DMS79 (cell line): ENCODE results near the gene ROBO4.

Source experiments
- DNase-seq: peaks from one replicate; lab custom pipeline; 2025; lab: John Stamatoyannopoulos, UW

ROBO4 gene

DNA sequence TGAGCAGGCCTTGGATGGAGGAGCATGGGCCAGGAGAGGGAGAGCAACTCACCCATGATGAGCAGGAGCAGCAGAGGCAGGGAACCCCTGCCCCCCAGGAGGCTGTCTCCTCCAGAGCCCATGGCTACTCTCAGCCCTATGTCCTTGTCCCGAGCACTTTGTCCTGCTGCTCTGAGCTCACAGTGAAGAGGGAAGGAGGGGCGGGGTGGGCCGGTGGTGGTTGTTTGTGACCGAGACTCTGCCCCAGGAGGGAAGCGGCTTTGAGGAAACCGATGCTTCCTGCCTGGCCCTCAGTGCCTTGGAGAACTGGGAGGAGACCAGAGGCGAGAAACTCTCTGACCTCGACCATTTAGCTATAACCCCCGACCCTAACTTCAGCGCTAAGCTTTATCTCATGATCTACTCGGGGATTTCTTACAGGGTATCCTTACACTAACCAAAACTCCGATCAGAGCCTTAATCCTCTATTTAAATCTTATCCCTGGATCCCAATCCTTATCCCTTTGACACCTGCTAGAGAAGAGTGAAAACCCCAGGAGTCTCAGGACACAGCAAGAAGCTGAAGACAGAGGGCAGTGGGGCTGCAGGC is at the start of gene ROBO4:
Gene ROBO4, minus strand, starts transcription at position 192 of the 589 bp plus-strand sequence. Its CDS starts 70 bp downstream, at position 122.
- no peak for DNase-seq

GRCh38 chr11:124946735-124947141 is 49.1 kb upstream of the ROBO4 start:
- DNase-seq, result no peak

- no peak for DNase-seq
These were observed 48.2 kb upstream of the ROBO4 start for GRCh38 chr11:124945826-124946225.

GRCh38 chr11:124944565-124944964 is 46.9 kb upstream of the ROBO4 start:
- DNase-seq, result no peak

DNA sequence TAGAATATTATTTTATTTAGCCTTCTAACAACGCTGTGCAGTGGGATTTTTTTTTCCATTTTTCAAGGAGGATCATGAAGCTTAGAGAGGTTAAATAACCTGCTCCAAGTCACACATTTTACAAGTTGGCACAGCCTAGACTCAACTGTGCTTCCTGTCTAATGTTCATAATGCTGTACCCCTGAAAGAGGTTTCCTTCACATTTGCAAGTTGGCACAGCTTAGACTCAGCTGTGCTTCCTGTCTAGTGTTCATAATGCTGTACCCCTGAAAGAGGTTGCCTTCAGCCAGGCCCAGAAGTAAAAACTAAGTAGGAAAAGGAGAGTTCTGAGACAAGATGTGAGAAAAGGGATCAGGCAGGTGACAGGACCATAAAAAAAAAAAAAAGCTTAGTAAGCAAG is 46.1 kb upstream of the ROBO4 start:
- no peak for DNase-seq

DNA sequence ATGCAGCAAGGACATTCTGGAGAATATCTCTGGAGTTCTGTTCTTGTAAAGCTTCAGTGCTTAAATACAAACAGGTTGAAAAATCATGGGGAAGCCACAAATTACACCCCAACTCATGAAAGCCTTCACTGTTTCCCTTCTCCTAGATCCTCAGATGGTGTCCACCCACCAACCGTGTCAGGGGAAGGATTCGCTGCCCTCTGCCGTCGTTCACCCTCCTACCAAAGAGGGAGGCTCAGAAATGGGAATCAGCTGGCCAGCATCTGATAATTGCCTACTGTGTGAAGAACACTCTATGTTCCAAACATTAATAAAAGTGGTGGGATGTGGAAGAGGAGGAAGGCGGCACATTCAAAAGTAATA is 45.6 kb upstream of the ROBO4 start:
- no peak for DNase-seq

GRCh38 chr11:124942466-124943253 is 45.0 kb upstream of the ROBO4 start:
- DNase-seq, result no peak

DNA sequence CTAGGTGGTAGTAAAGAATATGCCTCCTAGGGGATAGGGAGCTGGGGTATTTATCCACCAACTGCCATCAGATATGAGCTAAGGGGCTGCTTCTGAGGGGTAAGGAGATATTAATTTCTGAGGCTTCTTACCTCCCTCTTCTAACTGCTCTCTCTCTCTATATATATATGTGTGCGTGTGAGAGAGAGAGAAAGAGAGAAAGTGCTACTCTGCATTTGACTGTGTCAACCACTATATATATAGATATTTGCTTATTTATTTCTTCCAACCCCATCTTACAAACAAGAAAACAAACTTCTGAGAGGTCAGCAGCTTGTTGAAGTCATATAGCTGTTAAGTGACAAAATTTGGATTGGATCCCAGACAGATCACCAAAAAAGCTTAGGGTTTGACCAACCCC is 44.0 kb upstream of the ROBO4 start:
- no peak for DNase-seq

- DNase-seq, result no peak
These were observed 41.3 kb upstream of the ROBO4 start for GRCh38 chr11:124938970-124939369.

GRCh38 chr11:124938206-124938765 is 40.6 kb upstream of the ROBO4 start:
- no peak for DNase-seq

GRCh38 chr11:124937336-124937935 is 39.8 kb upstream of the ROBO4 start:
- DNase-seq, result no peak

DNA sequence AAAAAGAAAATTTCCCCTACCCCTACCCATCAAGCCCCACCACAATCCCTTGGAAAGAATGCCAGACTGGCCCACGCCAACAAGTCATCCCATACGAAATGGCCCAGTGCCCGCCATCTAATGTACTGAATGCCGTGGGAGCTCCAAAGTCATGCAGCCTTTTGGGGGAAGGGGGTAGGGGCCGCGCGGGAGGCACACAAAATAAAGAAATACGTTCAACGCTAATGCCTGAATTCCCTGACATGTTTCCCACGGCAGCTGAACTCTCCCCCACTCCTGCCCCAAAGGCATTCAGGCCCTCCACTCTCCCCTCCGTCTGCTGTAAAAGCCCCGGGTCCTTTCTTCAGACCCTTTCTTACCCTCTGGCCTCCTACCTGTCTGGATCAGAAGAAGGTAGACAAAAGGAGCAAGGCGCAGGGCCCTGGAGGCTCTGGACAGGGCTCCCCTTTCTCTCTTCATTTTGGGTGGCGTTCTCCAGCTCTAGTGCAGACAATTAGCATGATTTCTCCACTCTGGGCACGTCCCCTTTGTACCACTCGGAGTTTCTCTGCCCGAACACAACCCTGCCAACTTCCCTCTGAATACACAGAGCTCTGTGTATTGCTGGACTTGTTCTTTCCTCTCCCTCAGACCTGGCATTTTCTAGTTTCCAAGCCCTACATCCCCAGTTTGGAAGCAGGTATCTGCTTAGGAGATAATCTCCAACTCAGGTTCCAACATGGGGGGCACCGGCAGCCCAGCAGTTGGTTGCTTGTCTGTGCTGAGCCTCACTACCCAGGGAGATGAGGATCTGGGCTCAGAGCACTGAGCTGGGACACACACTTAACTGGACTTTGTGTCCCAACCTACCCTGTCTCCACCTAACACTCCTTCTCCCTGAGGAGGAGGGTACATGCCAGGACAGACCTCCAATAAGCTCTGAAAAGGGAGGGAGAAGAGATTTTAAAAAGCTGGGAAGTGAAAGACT is 38.2 kb upstream of the ROBO4 start, which contains the start of gene HEPACAM:
Gene HEPACAM, minus strand, starts transcription at position 500 of the 967 bp plus-strand sequence. Its CDS starts 41 bp downstream, at position 459.
- no peak for DNase-seq

DNA sequence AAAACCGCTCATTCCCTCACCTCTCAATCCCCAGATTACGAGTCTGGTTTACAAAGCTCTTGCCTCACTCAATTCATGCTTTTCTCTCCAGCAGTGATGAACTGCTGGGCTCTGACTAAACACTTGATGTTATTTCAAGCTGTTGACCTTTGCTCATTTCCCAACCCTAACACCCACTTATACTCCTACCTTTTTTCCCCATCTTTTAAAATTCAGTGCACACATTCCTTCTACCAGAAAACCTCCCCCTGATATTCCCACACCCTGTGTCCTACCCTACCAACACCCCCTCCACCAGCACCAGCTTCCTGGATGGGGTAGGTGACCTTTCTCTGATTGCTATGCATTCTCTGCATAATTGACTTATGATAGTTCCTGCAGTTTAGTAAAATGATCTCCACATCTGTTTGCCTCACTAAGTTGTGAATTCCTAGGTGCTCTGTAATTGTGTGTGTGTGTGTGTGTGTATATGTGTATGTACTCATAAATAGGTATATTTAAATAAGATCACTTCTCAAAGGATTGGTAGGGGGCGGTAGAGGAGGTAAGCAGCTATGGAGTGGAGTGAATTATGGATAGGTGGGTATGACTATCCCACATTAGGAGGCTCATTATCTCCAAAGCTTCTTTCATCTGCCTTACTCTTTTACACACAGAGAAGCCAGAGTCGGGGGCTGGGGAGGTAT is 37.3 kb upstream of the ROBO4 start:
- DNase-seq, result no peak

DNA sequence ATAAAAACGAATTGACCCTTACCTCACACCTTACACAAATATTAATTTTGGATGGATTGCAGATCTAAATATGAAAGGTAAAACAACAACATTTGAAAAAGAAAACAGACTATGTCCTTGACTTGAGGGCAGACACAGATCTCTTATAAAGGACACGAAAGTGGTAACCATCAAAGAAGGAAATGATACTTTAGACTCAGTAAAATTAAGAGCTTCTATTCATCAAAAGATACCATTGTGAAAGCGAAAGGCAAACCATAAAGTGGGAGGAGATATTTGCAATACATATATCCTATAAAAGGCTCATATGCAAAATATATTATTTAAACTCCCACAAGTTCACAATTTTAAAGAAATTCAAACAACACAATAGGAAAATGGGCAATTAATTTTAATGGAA is 33.1 kb upstream of the ROBO4 start:
- no peak for DNase-seq

DNA sequence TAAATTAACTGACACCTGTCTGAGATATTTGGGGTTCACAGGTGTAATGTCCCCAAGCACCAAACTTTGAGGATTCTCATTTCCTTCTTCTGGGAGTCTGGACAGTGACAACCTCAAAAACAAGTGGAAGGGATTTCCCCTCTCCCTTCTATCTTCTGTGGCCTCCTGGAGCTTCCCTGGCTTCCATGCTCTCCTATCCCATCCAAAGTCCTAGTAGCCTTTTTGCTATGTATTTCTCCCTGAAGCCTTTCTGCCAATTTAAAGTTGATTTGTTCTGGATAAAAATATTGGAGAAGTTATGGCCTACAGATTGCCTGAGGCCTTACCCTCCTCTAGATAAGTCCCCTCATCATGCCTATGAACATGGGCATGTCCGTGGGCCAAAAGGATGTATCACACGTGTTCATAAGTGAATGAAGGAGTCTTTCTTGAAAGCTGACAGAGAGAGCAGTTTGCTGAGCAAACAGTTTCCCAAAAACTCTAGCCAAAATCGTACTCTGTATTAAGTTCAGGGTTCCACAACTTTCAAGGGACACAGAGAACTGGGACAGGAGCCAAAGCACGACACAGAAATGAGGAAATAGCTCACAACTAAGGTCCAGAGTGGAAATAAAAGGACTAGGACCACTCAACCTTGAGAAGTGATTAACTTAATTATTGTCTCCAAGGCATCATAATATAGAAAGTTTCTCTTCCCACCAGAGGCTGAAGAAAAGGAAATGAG is 31.4 kb upstream of the ROBO4 start:
- no peak for DNase-seq

DNA sequence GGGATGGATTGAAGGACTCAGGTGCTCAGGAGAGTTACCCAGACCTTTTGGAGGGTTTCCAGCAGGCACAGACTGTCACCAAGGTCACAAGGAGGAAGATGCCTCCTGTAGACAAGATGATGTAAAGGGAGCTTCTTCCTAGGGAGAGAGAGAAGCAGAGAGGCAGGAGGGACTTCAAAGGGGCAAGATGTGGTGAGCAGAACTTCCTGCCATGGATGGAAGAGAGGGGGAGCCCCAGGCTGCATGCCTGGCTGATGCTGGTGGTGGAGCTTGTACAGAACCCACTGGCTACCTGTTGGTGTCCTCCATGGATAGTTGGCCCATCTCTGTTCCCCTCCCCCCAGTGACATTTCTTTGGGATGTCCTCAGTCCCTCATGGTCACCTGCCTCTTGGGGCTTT is 25.6 kb upstream of the ROBO4 start:
- no peak for DNase-seq

DNA sequence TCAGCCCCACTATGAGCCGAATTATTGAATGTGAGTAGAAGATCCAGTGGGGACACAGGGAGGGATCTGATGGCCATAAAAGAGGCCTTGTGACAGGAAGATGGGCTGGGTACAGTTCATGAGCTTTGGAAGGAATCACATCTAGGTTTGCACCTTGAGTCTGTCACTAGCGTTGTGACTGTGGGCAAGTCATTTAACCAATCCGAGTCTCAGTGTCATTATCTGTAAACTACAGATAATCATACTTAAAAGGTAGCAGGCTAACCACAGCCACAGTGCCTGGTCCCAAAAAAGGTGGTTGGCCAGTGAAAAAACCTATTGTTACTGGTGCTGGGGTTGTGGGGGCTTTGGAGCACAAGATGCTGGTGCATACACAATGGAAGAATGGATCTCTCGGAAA is 25.2 kb upstream of the ROBO4 start:
- DNase-seq, result no peak

- DNase-seq, result no peak
These were observed 23.4 kb upstream of the ROBO4 start for GRCh38 chr11:124920870-124921609.

DNA sequence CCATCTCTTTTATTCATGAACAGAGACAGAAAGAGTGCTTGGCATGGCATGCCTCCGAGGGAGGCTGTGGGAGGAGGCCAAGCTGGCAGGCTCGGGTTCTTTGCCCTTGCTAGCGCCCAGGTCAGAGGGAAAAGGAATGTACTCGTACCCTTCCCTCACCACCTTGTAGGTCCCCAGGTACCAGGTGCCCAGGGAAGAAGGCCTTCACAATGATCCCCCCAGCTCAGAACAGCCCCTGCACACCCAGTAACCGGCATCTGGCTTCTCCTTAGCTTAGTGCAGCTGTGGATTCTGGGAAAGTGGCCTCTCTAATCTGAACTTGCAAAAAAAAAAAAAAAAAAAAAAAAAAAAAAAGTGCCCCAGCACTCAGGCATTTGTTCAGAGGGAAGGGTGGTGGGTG is 22.7 kb upstream of the ROBO4 start:
- DNase-seq, result no peak

DNA sequence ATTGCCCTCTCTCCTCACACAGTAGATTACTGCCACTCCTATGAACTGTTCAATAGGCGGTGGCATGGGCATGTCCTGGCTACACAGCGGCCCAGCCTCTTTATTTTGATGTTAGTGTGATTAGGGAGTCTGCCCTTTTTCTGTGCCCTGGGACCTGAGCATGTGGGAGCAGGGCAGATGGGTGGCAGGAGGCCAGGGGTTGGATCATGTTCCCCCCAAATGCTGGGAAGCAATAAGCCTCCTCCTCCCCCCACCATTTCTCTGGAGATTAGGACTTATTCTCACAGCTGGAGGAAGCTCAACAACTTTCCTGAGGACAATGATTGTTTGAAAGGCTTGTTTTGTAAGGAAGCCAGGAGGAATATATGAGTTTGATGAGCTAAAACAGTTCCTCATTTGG is 22.2 kb upstream of the ROBO4 start:
- no peak for DNase-seq
